ENCODE results near the gene SAMSN1. TPM values are rescaled to one million over a fixed set of nuclear protein-coding genes. Genes with fewer than 3 reads are reported as not detected.

The SAMSN1 gene
- total RNA-seq, 1 donor from 2014 or later, result 1.2 TPM

- Histone ChIP-seq H3K4me1 (no peaks in the 10 kb centered on the region), H4K20me1 (ENCODE audit: low read depth) (no peaks in the 10 kb centered on the region), H3K4me2 (no peak overlapping the region), H3K9me3 (ENCODE audit: low read depth) (no peaks in the 10 kb centered on the region), H3K27me3 (no peaks in the 10 kb centered on the region), H3F3A (ENCODE audit: low read depth) (no peaks in the 10 kb centered on the region), H3K36me3 (no peaks in the 10 kb centered on the region), H3K79me2 (ENCODE audit: low read depth) (no peaks in the 10 kb centered on the region), H3K9ac (no peak overlapping the region), H2AFZ (replicated peaks) (no peak overlapping the region), H3K27ac (no peak overlapping the region), H3K4me3 (no peak overlapping the region)
- no peaks in the 10 kb centered on the region for H3K27me3 Mint-ChIP-seq (ENCODE audit: insufficient read depth, low read depth)
- no peaks in the 10 kb centered on the region for H3K36me3 Mint-ChIP-seq
- TF ChIP-seq EZH2phosphoT487 (IDR thresholded peaks at IDR 0.05) (no peak), CTCF (IDR thresholded peaks at IDR 0.05) (no peak), EZH2 (IDR thresholded peaks at IDR 0.05) (no peak)
- no peak overlapping the region for H3K27ac Mint-ChIP-seq
- no peaks in the 10 kb centered on the region for H3K9me3 Mint-ChIP-seq
- H3K4me3 Mint-ChIP-seq, result no peak overlapping the region
- DNase-seq (ENCODE audit: low spot score), result no peak
- peaks cover 2% of the 10 kb centered on the region for H3K4me1 Mint-ChIP-seq
Measured at GRCh38 chr21:14526836-14527695, 19.0 kb downstream of the SAMSN1 start.

GRCh38 chr21:14526199-14526598 lies 19.9 kb downstream of the SAMSN1 start:
- Mint-ChIP-seq H3K4me3 (no peak overlapping the region), H3K27ac (no peak overlapping the region), H3K27me3 (ENCODE audit: insufficient read depth, low read depth) (no peaks in the 10 kb centered on the region), H3K4me1 (peaks cover 2% of the 10 kb centered on the region), H3K9me3 (no peaks in the 10 kb centered on the region), H3K36me3 (no peaks in the 10 kb centered on the region)
- DNase-seq (ENCODE audit: low spot score), result no peak
- H3K4me2 ChIP-seq, result no peak overlapping the region
- H2AFZ ChIP-seq (replicated peaks), result no peak overlapping the region
- no peak overlapping the region for H3K27ac ChIP-seq
- no peaks in the 10 kb centered on the region for H3K79me2 ChIP-seq (ENCODE audit: low read depth)
- no peaks in the 10 kb centered on the region for H3K4me1 ChIP-seq
- H3K36me3 ChIP-seq, result no peaks in the 10 kb centered on the region
- H3K27me3 ChIP-seq, result no peaks in the 10 kb centered on the region
- H3F3A ChIP-seq (ENCODE audit: low read depth), result no peaks in the 10 kb centered on the region
- no peaks in the 10 kb centered on the region for H4K20me1 ChIP-seq (ENCODE audit: low read depth)
- no peaks in the 10 kb centered on the region for H3K9me3 ChIP-seq (ENCODE audit: low read depth)
- H3K9ac ChIP-seq, result no peak overlapping the region
- TF ChIP-seq EZH2phosphoT487 (IDR thresholded peaks at IDR 0.05) (no peak), CTCF (IDR thresholded peaks at IDR 0.05) (no peak), EZH2 (IDR thresholded peaks at IDR 0.05) (no peak)
- no peak overlapping the region for H3K4me3 ChIP-seq

- H3F3A ChIP-seq (ENCODE audit: low read depth), result no peaks in the 10 kb centered on the region
- TF ChIP-seq EZH2 (IDR thresholded peaks at IDR 0.05) (no peak), EZH2phosphoT487 (IDR thresholded peaks at IDR 0.05) (no peak), CTCF (IDR thresholded peaks at IDR 0.05) (no peak)
- H3K4me1 Mint-ChIP-seq, result peaks cover 2% of the 10 kb centered on the region
- H3K4me1 ChIP-seq, result no peaks in the 10 kb centered on the region
- H3K79me2 ChIP-seq (ENCODE audit: low read depth), result no peaks in the 10 kb centered on the region
- H2AFZ ChIP-seq (replicated peaks), result no peak overlapping the region
- no peaks in the 10 kb centered on the region for H3K9me3 Mint-ChIP-seq
- no peaks in the 10 kb centered on the region for H4K20me1 ChIP-seq (ENCODE audit: low read depth)
- no peaks in the 10 kb centered on the region for H3K36me3 Mint-ChIP-seq
- no peak overlapping the region for H3K27ac Mint-ChIP-seq
- H3K27me3 ChIP-seq, result no peaks in the 10 kb centered on the region
- H3K4me3 Mint-ChIP-seq, result no peak overlapping the region
- H3K27ac ChIP-seq, result no peak overlapping the region
- H3K9me3 ChIP-seq (ENCODE audit: low read depth), result no peaks in the 10 kb centered on the region
- no peaks in the 10 kb centered on the region for H3K27me3 Mint-ChIP-seq (ENCODE audit: insufficient read depth, low read depth)
- no peaks in the 10 kb centered on the region for H3K36me3 ChIP-seq
- H3K4me3 ChIP-seq, result no peak overlapping the region
- DNase-seq (ENCODE audit: low spot score), result no peak
- no peak overlapping the region for H3K9ac ChIP-seq
- no peak overlapping the region for H3K4me2 ChIP-seq
Measured at GRCh38 chr21:14523234-14523633, 22.9 kb downstream of the SAMSN1 start.
